Caco-2 (cell line): ENCODE measurements around the gene SIRT6. TPM values are rescaled to one million over a fixed set of nuclear protein-coding genes. Genes with fewer than 3 reads are reported as not detected.

ENCODE experiments used
- BruUV-seq: library from RNA; stranded (reverse); fragments of 400-500 nt; replicated peaks from 2 replicates; lab custom pipeline; 2021; lab: Mats Ljungman, UMichigan
- CTCF ChIA-PET: fragments of 300-600 bp; sonication (Branson Sonifier 250); formaldehyde crosslinking; loops from one replicate; lab custom pipeline; 2022; ENCODE audit warnings: antibody characterized with exemption; lab: Charles Lee
- POLR2A ChIA-PET: fragments of 300-600 bp; sonication (Branson Sonifier 250); formaldehyde crosslinking; loops from one replicate; lab custom pipeline; 2022; ENCODE audit warnings: antibody characterized with exemption; lab: Charles Lee
- DNase-seq, 2 experiments: peaks; one replicate each; pipeline versions ENCODE4 v3.0.0 to v3.0.0-alpha.2; 2020 to 2022
- H3K27me3 ChIP-seq: replicated peaks from 2 replicates; pipeline ENCODE4 v1.6.0; 2011; ENCODE audit warnings: low read length; ENCODE audit not compliant: control insufficient read depth, insufficient read depth
- H3K36me3 ChIP-seq: 2 replicates; pipeline ENCODE4 v1.5.1; 2011; ENCODE audit warnings: low read length; ENCODE audit not compliant: control insufficient read depth, insufficient read depth
- H3K4me1 ChIP-seq: fragments of 250-450 bp; sonication (Bioruptor Pico); 2 replicates; pipeline ENCODE4 v1.5.1; 2020; ENCODE audit warnings: mild to moderate bottlenecking
- H3K4me3 ChIP-seq: 2 replicates; pipeline ENCODE4 v1.5.1; 2011; ENCODE audit warnings: low read depth, mild to moderate bottlenecking, control low read depth, low read length
- H3K9me3 ChIP-seq: fragments of 250-450 bp; sonication (Bioruptor Pico); 2 replicates; pipeline ENCODE4 v1.5.1; 2020; ENCODE audit warnings: mild to moderate bottlenecking, moderate library complexity
- H3K27ac Mint-ChIP-seq: one replicate; pipeline ENCODE4 v1.8.0; 2022; ENCODE audit warnings: mixed read lengths; ENCODE audit not compliant: unreplicated experiment
- H3K27me3 Mint-ChIP-seq: one replicate; pipeline ENCODE4 v1.8.0; 2022; ENCODE audit warnings: mixed read lengths; ENCODE audit not compliant: insufficient read depth, unreplicated experiment
- H3K36me3 Mint-ChIP-seq: one replicate; pipeline ENCODE4 v1.8.0; 2022; ENCODE audit warnings: mild to moderate bottlenecking, mixed read lengths; ENCODE audit not compliant: insufficient read depth, unreplicated experiment
- H3K4me1 Mint-ChIP-seq: one replicate; pipeline ENCODE4 v1.8.0; 2022; ENCODE audit warnings: low read depth, mixed read lengths; ENCODE audit not compliant: unreplicated experiment
- H3K4me3 Mint-ChIP-seq: one replicate; pipeline ENCODE4 v1.8.0; 2022; ENCODE audit warnings: mild to moderate bottlenecking, moderate library complexity, mixed read lengths; ENCODE audit not compliant: unreplicated experiment
- H3K9me3 Mint-ChIP-seq: one replicate; pipeline ENCODE4 v1.8.0; 2022; ENCODE audit warnings: mixed read lengths; ENCODE audit not compliant: unreplicated experiment
- intact Hi-C: fragments of 100-400 bp; cut with micrococcal nuclease; formaldehyde crosslinking; loops from one replicate; pipeline ENCODE4 v1.10.0; 2022; ENCODE audit not compliant: unreplicated experiment
- total RNA-seq: library from RNA; stranded (reverse); gene quantifications from 2 replicates; pipeline ENCODE4 v1.2.3, GENCODE V29; 2022
- TF ChIP-seq, protein P1 (sequence below), 2 experiments: fragments of 200-600 bp in 1 of 2; IDR thresholded peaks; 1 replicate in 1 of 2; 2 replicates in 1 of 2; pipeline versions ENCODE4 v1.5.1 to v1.8.0; 2011 to 2022; ENCODE audit warnings: antibody characterized with exemption in 1 of 2, control low read depth in 1 of 2, inconsistent platforms in 1 of 2, low read depth in 1 of 2, low read length in 1 of 2, mild to moderate bottlenecking in 1 of 2, moderate library complexity in 1 of 2; ENCODE audit not compliant: insufficient read depth in 1 of 2, severe bottlenecking in 1 of 2, unreplicated experiment in 1 of 2

Gene SIRT6
- total RNA-seq, 1 experiment from 2014 or later: 18.2 TPM

DNA sequence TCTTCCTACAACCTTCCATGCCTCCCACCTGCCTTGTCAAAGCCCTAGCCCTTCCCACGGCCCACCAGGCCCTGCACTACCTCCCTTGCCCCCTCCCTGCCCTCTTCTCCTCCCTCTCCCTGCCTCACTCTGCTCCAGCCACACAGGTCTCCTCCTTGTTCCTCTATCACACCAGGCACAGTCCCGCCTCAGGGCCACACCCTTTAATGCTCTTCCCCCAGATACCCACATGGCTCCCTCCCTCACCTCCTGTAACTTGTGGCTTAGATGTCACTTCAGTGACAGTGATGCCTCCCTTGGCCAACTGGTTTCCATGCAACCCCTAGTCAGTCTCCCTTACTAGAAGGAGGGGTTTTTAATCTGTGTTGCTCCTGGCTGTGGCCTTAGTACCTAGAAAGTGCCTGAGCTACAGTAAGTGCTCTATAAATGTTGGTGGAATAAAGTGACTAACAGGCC lies 1.3 kb downstream of the SIRT6 start:
- H3K36me3 ChIP-seq: peaks cover 2% of the 10 kb centered on the region; the same call in 1 of the 2 replicates
- Mint-ChIP-seq H3K27ac (no peak overlapping the region), H3K9me3 (no peaks in the 10 kb centered on the region), H3K36me3 (peaks cover 8% of the 10 kb centered on the region), H3K27me3 (no peaks in the 10 kb centered on the region), H3K4me1 (no peaks in the 10 kb centered on the region), H3K4me3 (peak overlapping the region; percentile 100)
- H3K9me3 ChIP-seq: no peaks in the 10 kb centered on the region
- no peak for DNase-seq
- TF ChIP-seq, protein P1, sequence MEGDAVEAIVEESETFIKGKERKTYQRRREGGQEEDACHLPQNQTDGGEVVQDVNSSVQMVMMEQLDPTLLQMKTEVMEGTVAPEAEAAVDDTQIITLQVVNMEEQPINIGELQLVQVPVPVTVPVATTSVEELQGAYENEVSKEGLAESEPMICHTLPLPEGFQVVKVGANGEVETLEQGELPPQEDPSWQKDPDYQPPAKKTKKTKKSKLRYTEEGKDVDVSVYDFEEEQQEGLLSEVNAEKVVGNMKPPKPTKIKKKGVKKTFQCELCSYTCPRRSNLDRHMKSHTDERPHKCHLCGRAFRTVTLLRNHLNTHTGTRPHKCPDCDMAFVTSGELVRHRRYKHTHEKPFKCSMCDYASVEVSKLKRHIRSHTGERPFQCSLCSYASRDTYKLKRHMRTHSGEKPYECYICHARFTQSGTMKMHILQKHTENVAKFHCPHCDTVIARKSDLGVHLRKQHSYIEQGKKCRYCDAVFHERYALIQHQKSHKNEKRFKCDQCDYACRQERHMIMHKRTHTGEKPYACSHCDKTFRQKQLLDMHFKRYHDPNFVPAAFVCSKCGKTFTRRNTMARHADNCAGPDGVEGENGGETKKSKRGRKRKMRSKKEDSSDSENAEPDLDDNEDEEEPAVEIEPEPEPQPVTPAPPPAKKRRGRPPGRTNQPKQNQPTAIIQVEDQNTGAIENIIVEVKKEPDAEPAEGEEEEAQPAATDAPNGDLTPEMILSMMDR (IDR thresholded peaks at IDR 0.05; ENCODE audit: insufficient read depth in 1 of 2, low read depth in 1 of 2, low read length in 1 of 2, severe bottlenecking in 1 of 2, unreplicated experiment in 1 of 2): no peak
- BruUV-seq: no TSS peak
- ChIA-PET CTCF (no interaction called here), POLR2A (no interaction called here)
- no peaks in the 10 kb centered on the region for H3K27me3 ChIP-seq
- H3K4me1 ChIP-seq: 0 out of 2 replicates have a peak, but pooled peaks cover 11% of the 10 kb centered on the region
- intact Hi-C loops: no loop called here
- H3K4me3 ChIP-seq: no peak overlapping the region

DNA sequence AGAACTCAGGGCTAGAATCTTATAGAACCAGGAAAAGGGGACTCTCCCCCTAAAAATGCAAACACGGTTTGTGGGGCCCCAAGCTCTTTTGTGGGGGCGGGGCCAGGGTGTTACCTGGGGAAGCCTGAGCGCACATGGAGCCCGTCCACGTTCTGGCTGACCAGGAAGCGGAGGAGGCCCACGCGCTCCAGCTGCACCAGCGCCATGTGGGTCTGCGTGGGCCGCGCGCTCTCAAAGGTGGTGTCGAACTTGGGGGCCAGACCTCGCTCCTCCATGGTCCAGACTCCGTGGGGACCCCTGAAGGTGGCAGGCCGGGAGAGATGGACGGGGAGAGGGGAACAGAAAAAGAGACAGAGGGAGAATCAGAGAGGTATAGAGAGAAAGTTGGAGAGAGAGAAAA lies 3.4 kb downstream of the SIRT6 start:
- ChIA-PET POLR2A (no interaction called here), CTCF (interaction anchor here (0.7 kb wide), 1 partner anchor 18 kb away, joined by 3 read pairs; no protein-coding TSS in a partner anchor)
- no peak for DNase-seq
- TF ChIP-seq, protein P1 (IDR thresholded peaks at IDR 0.05; ENCODE audit: insufficient read depth in 1 of 2, low read depth in 1 of 2, low read length in 1 of 2, severe bottlenecking in 1 of 2, unreplicated experiment in 1 of 2): no peak
- Mint-ChIP-seq H3K27me3 (no peaks in the 10 kb centered on the region), H3K4me3 (no peak overlapping the region), H3K27ac (no peak overlapping the region), H3K4me1 (no peaks in the 10 kb centered on the region), H3K36me3 (peaks cover 8% of the 10 kb centered on the region), H3K9me3 (no peaks in the 10 kb centered on the region)
- Histone ChIP-seq H3K4me3 (no peak overlapping the region), H3K36me3 (peaks cover 2% of the 10 kb centered on the region; the same call in 1 of the 2 replicates), H3K9me3 (no peaks in the 10 kb centered on the region), H3K27me3 (no peaks in the 10 kb centered on the region), H3K4me1 (0 out of 2 replicates have a peak, but pooled peaks cover 11% of the 10 kb centered on the region)
- intact Hi-C loops: no loop called here
- no TSS peak for BruUV-seq

DNA sequence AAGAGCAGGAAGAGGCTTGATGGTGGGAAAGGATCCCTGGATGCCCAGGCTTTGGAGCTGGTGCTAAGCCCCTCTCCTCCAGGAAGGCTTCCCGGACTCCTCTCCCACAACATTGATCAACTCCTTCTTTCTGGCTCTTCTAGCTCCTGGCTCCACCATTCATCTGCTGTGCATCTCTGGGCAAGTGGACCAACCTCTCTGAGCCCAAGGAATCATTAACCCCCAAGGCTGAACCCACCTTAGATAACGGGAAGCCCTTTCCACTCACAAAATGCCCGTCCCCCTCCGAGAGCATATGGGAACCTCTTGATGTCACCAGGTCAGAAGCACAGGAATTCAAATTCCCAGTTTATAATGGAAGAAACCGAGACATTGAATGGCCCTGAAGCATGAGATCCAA lies 5.2 kb downstream of the SIRT6 start:
- Mint-ChIP-seq H3K27ac (no peak overlapping the region), H3K27me3 (no peaks in the 10 kb centered on the region), H3K4me1 (peaks cover under 1% of the 10 kb centered on the region), H3K4me3 (no peak overlapping the region), H3K9me3 (no peaks in the 10 kb centered on the region), H3K36me3 (peaks cover 4% of the 10 kb centered on the region)
- Histone ChIP-seq H3K9me3 (no peaks in the 10 kb centered on the region), H3K4me1 (0 out of 2 replicates have a peak, but pooled peaks cover 11% of the 10 kb centered on the region), H3K27me3 (no peaks in the 10 kb centered on the region), H3K4me3 (no peak overlapping the region), H3K36me3 (peaks cover 2% of the 10 kb centered on the region; the same call in 1 of the 2 replicates)
- TF ChIP-seq, protein P1 (IDR thresholded peaks at IDR 0.05; ENCODE audit: insufficient read depth in 1 of 2, low read depth in 1 of 2, low read length in 1 of 2, severe bottlenecking in 1 of 2, unreplicated experiment in 1 of 2): no peak
- intact Hi-C loops: no loop called here
- POLR2A ChIA-PET: no interaction called here
- DNase-seq: no peak
- CTCF ChIA-PET: no interaction called here
- BruUV-seq: no TSS peak
